ENCODE measurements around the gene FRMPD4. TPM values are rescaled to one million over a fixed set of nuclear protein-coding genes. Genes with fewer than 3 reads are reported as not detected.

The FRMPD4 gene
- total and polyA plus RNA-seq, 2 of the 13 experiments (the other 11 are each of a cell fraction or from before 2014, with no cell fraction given), result not detected

GRCh38 chrX:12488220-12488619 lies 349.9 kb downstream of the FRMPD4 start:
- CTCF ChIA-PET (ENCODE audit: low intra/inter-chr PET ratio, low total read pairs), result no interaction called here
- POLR2A ChIA-PET, result no interaction called here

More at GRCh38 chrX:12488220-12488619, 349.9 kb downstream of the FRMPD4 start:
- FAIRE-seq (no peak), DNase-seq (ENCODE audit: low spot score) (no peak), ATAC-seq (no peak)
- Histone ChIP-seq H3K79me2 (ENCODE audit: insufficient read depth, low read length) (no peaks in the 10 kb centered on the region), H3K27me3 (ENCODE audit: control insufficient read depth in 1 of 2, insufficient read depth in 2 of 2, low read length in 2 of 2) (no peaks in the 10 kb centered on the region), H3K4me3 (replicated peaks in 1 of 3; ENCODE audit: insufficient read depth in 1 of 3, low read depth in 2 of 3, low read length in 3 of 3) (no peak overlapping the region), H3K4me1 (ENCODE audit: insufficient read depth, low read length) (no peaks in the 10 kb centered on the region), H4K20me1 (ENCODE audit: insufficient read depth, low read length) (no peaks in the 10 kb centered on the region), H2AFZ (ENCODE audit: low read length) (no peak overlapping the region), H3K4me2 (ENCODE audit: low read depth, low read length) (no peak overlapping the region), H3K27ac (ENCODE audit: extremely low read length, insufficient read depth, low read length) (no peak overlapping the region), H3K36me3 (replicated peaks in 1 of 2; ENCODE audit: control insufficient read depth in 1 of 2, insufficient read depth in 2 of 2, low read length in 2 of 2) (no peaks in the 10 kb centered on the region), H3K9ac (ENCODE audit: insufficient read depth, low read depth, low read length) (no peak overlapping the region), H3K9me3 (ENCODE audit: low read length) (no peaks in the 10 kb centered on the region)
- intact Hi-C loops (cut with micrococcal nuclease; ENCODE audit: unreplicated experiment), result no loop called here
- no peak for TF ChIP-seq EP300 (IDR thresholded peaks at IDR 0.05; ENCODE audit: low read depth in 2 of 2, low read length in 2 of 2)
- TF ChIP-seq EP300 (CRISPR knock-in tag; IDR thresholded peaks at IDR 0.05; ENCODE audit: borderline replicate concordance), result no peak
- no peak for TF ChIP-seq ATF2 (CRISPR knock-in tag; IDR thresholded peaks at IDR 0.05)
- no peak for TF ChIP-seq KDM5B (CRISPR knock-in tag; IDR thresholded peaks at IDR 0.05; ENCODE audit: borderline replicate concordance)
- TF ChIP-seq, protein P1, sequence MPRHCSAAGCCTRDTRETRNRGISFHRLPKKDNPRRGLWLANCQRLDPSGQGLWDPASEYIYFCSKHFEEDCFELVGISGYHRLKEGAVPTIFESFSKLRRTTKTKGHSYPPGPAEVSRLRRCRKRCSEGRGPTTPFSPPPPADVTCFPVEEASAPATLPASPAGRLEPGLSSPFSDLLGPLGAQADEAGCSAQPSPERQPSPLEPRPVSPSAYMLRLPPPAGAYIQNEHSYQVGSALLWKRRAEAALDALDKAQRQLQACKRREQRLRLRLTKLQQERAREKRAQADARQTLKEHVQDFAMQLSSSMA (CRISPR knock-in tag; IDR thresholded peaks at IDR 0.05), result no peak
- TF ChIP-seq PREB (CRISPR knock-in tag; IDR thresholded peaks at IDR 0.05), result no peak
- no peak for TF ChIP-seq MTA3 (CRISPR knock-in tag; IDR thresholded peaks at IDR 0.05)
- TF ChIP-seq AGO1 (IDR thresholded peaks at IDR 0.05; ENCODE audit: low read depth, low read length, poor library complexity, severe bottlenecking), result no peak
- TF ChIP-seq, protein P2, sequence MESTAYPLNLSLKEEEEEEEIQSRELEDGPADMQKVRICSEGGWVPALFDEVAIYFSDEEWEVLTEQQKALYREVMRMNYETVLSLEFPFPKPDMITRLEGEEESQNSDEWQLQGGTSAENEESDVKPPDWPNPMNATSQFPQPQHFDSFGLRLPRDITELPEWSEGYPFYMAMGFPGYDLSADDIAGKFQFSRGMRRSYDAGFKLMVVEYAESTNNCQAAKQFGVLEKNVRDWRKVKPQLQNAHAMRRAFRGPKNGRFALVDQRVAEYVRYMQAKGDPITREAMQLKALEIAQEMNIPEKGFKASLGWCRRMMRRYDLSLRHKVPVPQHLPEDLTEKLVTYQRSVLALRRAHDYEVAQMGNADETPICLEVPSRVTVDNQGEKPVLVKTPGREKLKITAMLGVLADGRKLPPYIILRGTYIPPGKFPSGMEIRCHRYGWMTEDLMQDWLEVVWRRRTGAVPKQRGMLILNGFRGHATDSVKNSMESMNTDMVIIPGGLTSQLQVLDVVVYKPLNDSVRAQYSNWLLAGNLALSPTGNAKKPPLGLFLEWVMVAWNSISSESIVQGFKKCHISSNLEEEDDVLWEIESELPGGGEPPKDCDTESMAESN (CRISPR knock-in tag; conservative IDR thresholded peaks at IDR 0.05), result no peak
- TF ChIP-seq ZNF468 (CRISPR knock-in tag; IDR thresholded peaks at IDR 0.05), result no peak
- no peak for TF ChIP-seq THYN1 (CRISPR knock-in tag; IDR thresholded peaks at IDR 0.05; ENCODE audit: borderline replicate concordance, low read depth)
- in situ Hi-C loops (cut with HindIII; ENCODE audit: extremely low pct_ligation_motif_present, low pct_unique_long_range_greater_than_20kb), result no loop called here
- no TSS peak for BruUV-seq (replicated peaks)

All from HepG2 (cell line).